Effector memory CD8-positive, alpha-beta T cell (primary cell): Measurements from ENCODE around the gene MEGF6.

Experiments used
- ATAC-seq: fragments of 150-1000 bp; cut with Tn5 transposase; replicated peaks from 2 replicates; pipeline ENCODE4 v1.10.0; 2021; ENCODE audit warnings: mild to moderate bottlenecking, moderate library complexity
- DNase-seq, 3 experiments: peaks; one replicate each; pipeline ENCODE4 v3.0.0; 2021
- H3K27ac Mint-ChIP-seq, 2 donors: one replicate each; pipeline ENCODE4 v1.8.0; 2022; ENCODE audit warnings: mild to moderate bottlenecking in 2 of 2, mixed read lengths in 2 of 2, moderate library complexity in 2 of 2
- H3K27me3 Mint-ChIP-seq, 2 donors: one replicate each; pipeline ENCODE4 v1.8.0; 2022; ENCODE audit warnings: mixed read lengths in 2 of 2
- H3K36me3 Mint-ChIP-seq: one replicate; pipeline ENCODE4 v1.8.0; 2022; ENCODE audit warnings: mild to moderate bottlenecking, moderate library complexity, mixed read lengths; ENCODE audit not compliant: insufficient read depth
- H3K4me1 Mint-ChIP-seq, 2 donors: one replicate each; pipeline ENCODE4 v1.8.0; 2022; ENCODE audit warnings: low read depth in 2 of 2, mixed read lengths in 2 of 2
- H3K4me3 Mint-ChIP-seq, 2 donors: one replicate each; pipeline ENCODE4 v1.8.0; 2022; ENCODE audit warnings: mild to moderate bottlenecking in 2 of 2, mixed read lengths in 2 of 2, moderate library complexity in 2 of 2
- H3K9me3 Mint-ChIP-seq, 2 donors: one replicate each; pipeline ENCODE4 v1.8.0; 2022; ENCODE audit warnings: mixed read lengths in 2 of 2

Gene MEGF6

GRCh38 chr1:3443807-3444206, 167.5 kb downstream of the MEGF6 start:
- Mint-ChIP-seq H3K27ac (no peak overlapping the region), H3K27me3 (peaks cover 39 to 47% of the 10 kb centered on the region in 2 donors), H3K36me3 (no peaks in the 10 kb centered on the region), H3K9me3 (no peaks in the 10 kb centered on the region), H3K4me3 (no peak overlapping the region), H3K4me1 (no peaks in the 10 kb centered on the region)
- ATAC-seq (no peak), DNase-seq (no peak)

- H3K36me3 Mint-ChIP-seq, result no peaks in the 10 kb centered on the region
- H3K4me3 Mint-ChIP-seq, result no peak overlapping the region
- no peaks in the 10 kb centered on the region for H3K9me3 Mint-ChIP-seq
- no peaks in the 10 kb centered on the region for H3K4me1 Mint-ChIP-seq
- no peak overlapping the region for H3K27ac Mint-ChIP-seq
- ATAC-seq (no peak), DNase-seq (no peak)
- peaks cover 39 to 47% of the 10 kb centered on the region in 2 donors for H3K27me3 Mint-ChIP-seq
Measured at GRCh38 chr1:3442901-3443300, 168.4 kb downstream of the MEGF6 start.

GRCh38 chr1:3442331-3442730, 169.0 kb downstream of the MEGF6 start:
- H3K4me3 Mint-ChIP-seq, result no peak overlapping the region
- H3K4me1 Mint-ChIP-seq, result no peaks in the 10 kb centered on the region
- no peaks in the 10 kb centered on the region for H3K9me3 Mint-ChIP-seq
- H3K27me3 Mint-ChIP-seq, result peaks cover 34 to 47% of the 10 kb centered on the region in 2 donors
- H3K27ac Mint-ChIP-seq, result no peak overlapping the region
- H3K36me3 Mint-ChIP-seq, result no peaks in the 10 kb centered on the region
- ATAC-seq, result no peak
- no peak for DNase-seq

GRCh38 chr1:3441880-3442279, 169.4 kb downstream of the MEGF6 start:
- no peaks in the 10 kb centered on the region for H3K4me1 Mint-ChIP-seq
- DNase-seq (no peak), ATAC-seq (no peak)
- no peak overlapping the region for H3K4me3 Mint-ChIP-seq
- H3K9me3 Mint-ChIP-seq, result no peaks in the 10 kb centered on the region
- H3K27ac Mint-ChIP-seq, result no peak overlapping the region
- no peaks in the 10 kb centered on the region for H3K36me3 Mint-ChIP-seq
- peaks cover 32 to 47% of the 10 kb centered on the region in 2 donors for H3K27me3 Mint-ChIP-seq

GRCh38 chr1:3441410-3441847, 169.9 kb downstream of the MEGF6 start:
- no peaks in the 10 kb centered on the region for H3K4me1 Mint-ChIP-seq
- no peaks in the 10 kb centered on the region for H3K9me3 Mint-ChIP-seq
- H3K4me3 Mint-ChIP-seq, result no peak overlapping the region
- H3K27me3 Mint-ChIP-seq, result peaks cover 32 to 47% of the 10 kb centered on the region in 2 donors
- DNase-seq, result no peak
- no peaks in the 10 kb centered on the region for H3K36me3 Mint-ChIP-seq
- no peak for ATAC-seq
- no peak overlapping the region for H3K27ac Mint-ChIP-seq

GRCh38 chr1:3440711-3441409, 170.4 kb downstream of the MEGF6 start:
- DNase-seq (no peak), ATAC-seq (no peak)
- H3K27me3 Mint-ChIP-seq, result peaks cover 32 to 47% of the 10 kb centered on the region in 2 donors
- H3K27ac Mint-ChIP-seq, result peak overlapping the region in 1 of 2 donors; percentile 55
- no peaks in the 10 kb centered on the region for H3K4me1 Mint-ChIP-seq
- H3K36me3 Mint-ChIP-seq, result no peaks in the 10 kb centered on the region
- no peak overlapping the region for H3K4me3 Mint-ChIP-seq
- no peaks in the 10 kb centered on the region for H3K9me3 Mint-ChIP-seq

GRCh38 chr1:3440300-3440681, 171.0 kb downstream of the MEGF6 start:
- no peaks in the 10 kb centered on the region for H3K36me3 Mint-ChIP-seq
- H3K27me3 Mint-ChIP-seq, result peaks cover 32 to 47% of the 10 kb centered on the region in 2 donors
- no peak overlapping the region for H3K27ac Mint-ChIP-seq
- ATAC-seq, result no peak
- no peaks in the 10 kb centered on the region for H3K4me1 Mint-ChIP-seq
- H3K4me3 Mint-ChIP-seq, result no peak overlapping the region
- no peak for DNase-seq
- no peaks in the 10 kb centered on the region for H3K9me3 Mint-ChIP-seq
